Mesodermal cell (in vitro differentiated cells): ENCODE measurements around the gene SRL.

Experiments
- H3K27ac ChIP-seq: 2 replicates; pipeline ENCODE4 v1.7.0; 2013; ENCODE audit warnings: mild to moderate bottlenecking, low read depth, low read length, moderate library complexity; ENCODE audit not compliant: severe bottlenecking
- H3K36me3 ChIP-seq: 2 replicates; pipeline ENCODE4 v1.7.1; 2013; ENCODE audit warnings: mild to moderate bottlenecking, low read length, moderate library complexity; ENCODE audit not compliant: control insufficient read depth, insufficient read depth
- H3K4me1 ChIP-seq: one replicate; pipeline ENCODE4 v1.7.1; 2013; ENCODE audit warnings: mild to moderate bottlenecking, low read length; ENCODE audit not compliant: insufficient read depth, control insufficient read depth, poor library complexity, severe bottlenecking
- H3K4me3 ChIP-seq: 2 replicates; pipeline ENCODE4 v1.7.0; 2013; ENCODE audit warnings: low read length, control low read depth, mild to moderate bottlenecking; ENCODE audit not compliant: insufficient read depth, poor library complexity, severe bottlenecking; ENCODE audit errors: extremely low read depth
- H3K9me3 ChIP-seq: 2 replicates; pipeline ENCODE4 v1.7.1; 2013; ENCODE audit warnings: mild to moderate bottlenecking, low read length, moderate library complexity; ENCODE audit not compliant: control insufficient read depth
- WGBS, 2 experiments: methylation state at CpG; one replicate each; pipeline ENCODE4 v1.1.5; 2013; ENCODE audit warnings: missing lambda C conversion rate in 2 of 2; ENCODE audit not compliant: insufficient coverage in 2 of 2; 5-methylcytosine and 5-hydroxymethylcytosine counted together

The SRL gene

GRCh38 chr16:4202615-4203345, 39.1 kb downstream of the SRL start:
- Histone ChIP-seq H3K9me3 (no peaks in the 10 kb centered on the region), H3K36me3 (no peaks in the 10 kb centered on the region), H3K27ac (no peak overlapping the region), H3K4me1 (no peaks in the 10 kb centered on the region), H3K4me3 (no peak overlapping the region)
- 90 to 97% methylated on average over 10 to 20 of the region's 21 CpGs for WGBS, 2 experiments

GRCh38 chr16:4200781-4201137, 41.1 kb downstream of the SRL start:
- H3K4me1 ChIP-seq = no peaks in the 10 kb centered on the region
- H3K27ac ChIP-seq = no peak overlapping the region
- no peak overlapping the region for H3K4me3 ChIP-seq
- H3K9me3 ChIP-seq = no peaks in the 10 kb centered on the region
- no peaks in the 10 kb centered on the region for H3K36me3 ChIP-seq
- 67 to 86% methylated on average over 1 of the region's 1 CpG for WGBS, 2 experiments

- Histone ChIP-seq H3K9me3 (no peaks in the 10 kb centered on the region), H3K4me1 (no peaks in the 10 kb centered on the region), H3K36me3 (no peaks in the 10 kb centered on the region), H3K4me3 (no peak overlapping the region), H3K27ac (no peak overlapping the region)
- 60 to 84% methylated on average over 9 to 13 of the region's 15 CpGs for WGBS, 2 experiments
Measured at GRCh38 chr16:4200000-4200780, 41.7 kb downstream of the SRL start.

- H3K4me1 ChIP-seq = no peaks in the 10 kb centered on the region
- H3K27ac ChIP-seq = no peak overlapping the region
- 74 to 88% methylated on average over 2 to 3 of the region's 4 CpGs for WGBS, 2 experiments
- no peak overlapping the region for H3K4me3 ChIP-seq
- no peaks in the 10 kb centered on the region for H3K9me3 ChIP-seq
- H3K36me3 ChIP-seq = no peaks in the 10 kb centered on the region
Measured at GRCh38 chr16:4198816-4199215, 43.1 kb downstream of the SRL start.

GRCh38 chr16:4194661-4195060, 47.2 kb downstream of the SRL start:
- WGBS, 2 experiments = 100% methylated on average over 3 to 4 of the region's 4 CpGs
- no peaks in the 10 kb centered on the region for H3K36me3 ChIP-seq
- H3K4me3 ChIP-seq = no peak overlapping the region
- no peak overlapping the region for H3K27ac ChIP-seq
- no peaks in the 10 kb centered on the region for H3K9me3 ChIP-seq
- no peaks in the 10 kb centered on the region for H3K4me1 ChIP-seq

- Histone ChIP-seq H3K27ac (no peak overlapping the region), H3K9me3 (no peaks in the 10 kb centered on the region), H3K4me3 (no peak overlapping the region), H3K36me3 (no peaks in the 10 kb centered on the region), H3K4me1 (no peaks in the 10 kb centered on the region)
- WGBS, 2 experiments = 86 to 91% methylated on average over 1 of the region's 1 CpG
Measured at GRCh38 chr16:4193920-4194319, 48.0 kb downstream of the SRL start.

- no peak overlapping the region for H3K27ac ChIP-seq
- H3K36me3 ChIP-seq = no peaks in the 10 kb centered on the region
- no peaks in the 10 kb centered on the region for H3K4me1 ChIP-seq
- no peaks in the 10 kb centered on the region for H3K9me3 ChIP-seq
- no peak overlapping the region for H3K4me3 ChIP-seq
- WGBS, 2 experiments = 98% methylated on average over 11 to 14 of the region's 14 CpGs
Measured at GRCh38 chr16:4192206-4192605, 49.7 kb downstream of the SRL start.

- no peak overlapping the region for H3K27ac ChIP-seq
- no peaks in the 10 kb centered on the region for H3K4me1 ChIP-seq
- WGBS, 2 experiments = 94 to 96% methylated on average over 9 of the region's 13 CpGs
- H3K9me3 ChIP-seq = no peaks in the 10 kb centered on the region
- H3K36me3 ChIP-seq = no peaks in the 10 kb centered on the region
- no peak overlapping the region for H3K4me3 ChIP-seq
Measured at GRCh38 chr16:4190712-4191333, 51.1 kb downstream of the SRL start.

- Histone ChIP-seq H3K9me3 (no peaks in the 10 kb centered on the region), H3K27ac (no peak overlapping the region), H3K4me1 (no peaks in the 10 kb centered on the region), H3K4me3 (no peak overlapping the region), H3K36me3 (no peaks in the 10 kb centered on the region)
- 90 to 93% methylated on average over 8 to 9 of the region's 9 CpGs for WGBS, 2 experiments
Measured at GRCh38 chr16:4190086-4190485, 51.8 kb downstream of the SRL start.

GRCh38 chr16:4184038-4184702, 57.7 kb downstream of the SRL start:
- Histone ChIP-seq H3K27ac (no peak overlapping the region), H3K9me3 (no peaks in the 10 kb centered on the region), H3K4me3 (peak overlapping the region; percentile 62), H3K4me1 (peaks cover 4% of the 10 kb centered on the region), H3K36me3 (no peaks in the 10 kb centered on the region)
- WGBS, 2 experiments = 29 to 33% methylated on average over 56 to 58 of the region's 59 CpGs
